HepG2 (cell line): ENCODE measurements around the gene TBC1D22A. TPM values are rescaled to one million over a fixed set of nuclear protein-coding genes. Genes with fewer than 3 reads are reported as not detected.

ENCODE experiments used
- ATAC-seq: fragments of 200-7000 bp; cut with Tn5 transposase; 3 replicates; pipeline ENCODE4 v1.9.1; 2020; ENCODE audit warnings: mild to moderate bottlenecking, moderate library complexity
- BruUV-seq: library from RNA; stranded (reverse); fragments of 400-500 nt; replicated peaks from 2 replicates; lab custom pipeline; 2021; lab: Mats Ljungman, UMichigan
- CTCF ChIA-PET: fragments of 300-600 bp; formaldehyde crosslinking; extraction: SDS; loops from one replicate; lab custom pipeline; 2021; ENCODE audit warnings: low total read pairs, inconsistent platforms, low intra/inter-chr PET ratio; lab: Yijun Ruan, JAX
- POLR2A ChIA-PET: fragments of 350-600 bp; sonication (Branson Sonifier 250); formaldehyde crosslinking; loops from one replicate; lab custom pipeline; 2020; ENCODE audit warnings: antibody characterized with exemption, inconsistent platforms; lab: Yijun Ruan, JAX
- DNase-seq: peaks from one replicate; pipeline ENCODE4 v3.0.0-alpha.2; 2015; ENCODE audit warnings: low spot score
- FAIRE-seq: peaks from 3 replicates; lab custom pipeline; 2011; peaks lifted over from hg19 to GRCh38; lab: Jason Lieb, UNC
- H2AFZ ChIP-seq: one replicate; pipeline ENCODE4 v1.6.1; 2011; ENCODE audit warnings: low read length, inconsistent platforms
- H3K27ac ChIP-seq: fragments of 300-600 bp; 3 replicates; pipeline ENCODE4 v1.8.0; 2011; ENCODE audit warnings: mixed run types, mild to moderate bottlenecking, mixed read lengths, low read length, inconsistent platforms; ENCODE audit not compliant: insufficient read depth; ENCODE audit errors: extremely low read length
- H3K27me3 ChIP-seq, 2 experiments: fragments of 200-600 bp in 1 of 2; 2 replicates in 1 of 2; 3 replicates in 1 of 2; pipeline versions ENCODE4 v1.6.0 to v1.8.0; 2011; ENCODE audit warnings: low read length in 2 of 2, mild to moderate bottlenecking in 2 of 2, moderate library complexity in 2 of 2, inconsistent platforms in 1 of 2; ENCODE audit not compliant: insufficient read depth in 2 of 2, control insufficient read depth in 1 of 2
- H3K36me3 ChIP-seq, 2 experiments: fragments of 200-600 bp in 1 of 2; replicated peaks in 1 of 2; 2 replicates in 1 of 2; 3 replicates in 1 of 2; pipeline versions ENCODE4 v1.5.1 to v1.8.0; 2011; ENCODE audit warnings: low read length in 2 of 2, inconsistent platforms in 1 of 2; ENCODE audit not compliant: insufficient read depth in 2 of 2, control insufficient read depth in 1 of 2
- H3K4me1 ChIP-seq: 2 replicates; pipeline ENCODE4 v1.5.1; 2012; ENCODE audit warnings: low read length, inconsistent platforms; ENCODE audit not compliant: insufficient read depth
- H3K4me2 ChIP-seq: 2 replicates; pipeline ENCODE4 v1.6.0; 2011; ENCODE audit warnings: low read depth, low read length, inconsistent platforms
- H3K4me3 ChIP-seq, 3 experiments: fragments of 200-600 bp in 1 of 3; sonication (generic), shearing (Covaris generic) in 1 of 3; replicated peaks in 1 of 3; 2 replicates each; pipeline ENCODE4 v1.5.1; 2011 to 2016; ENCODE audit warnings: low read length in 3 of 3, inconsistent platforms in 2 of 3, low read depth in 2 of 3, mild to moderate bottlenecking in 2 of 3, control low read depth in 1 of 3, mixed read lengths in 1 of 3; ENCODE audit not compliant: insufficient read depth in 1 of 3
- H3K79me2 ChIP-seq: one replicate; pipeline ENCODE4 v1.6.1; 2011; ENCODE audit warnings: low read length, inconsistent platforms; ENCODE audit not compliant: insufficient read depth
- H3K9ac ChIP-seq: 2 replicates; pipeline ENCODE4 v1.6.0; 2011; ENCODE audit warnings: mild to moderate bottlenecking, low read depth, low read length, inconsistent platforms; ENCODE audit not compliant: insufficient read depth
- H3K9me3 ChIP-seq: 2 replicates; pipeline ENCODE4 v1.5.1; 2012; ENCODE audit warnings: mild to moderate bottlenecking, low read length
- H4K20me1 ChIP-seq: 2 replicates; pipeline ENCODE4 v1.6.0; 2011; ENCODE audit warnings: inconsistent platforms, mild to moderate bottlenecking, low read length, moderate library complexity; ENCODE audit not compliant: insufficient read depth
- FOXA3 ChIP-seq: IDR thresholded peaks from 2 replicates; pipeline ENCODE4 v1.6.1; 2016; ENCODE audit warnings: missing genetic modification reagents, missing compliant biosample characterization
- HNRNPK ChIP-seq: fragments of 200-400 bp; formaldehyde crosslinking; IDR thresholded peaks from 2 replicates; pipeline ENCODE4 v1.6.1; 2018; ENCODE audit warnings: low read length, low read depth, moderate library complexity, mild to moderate bottlenecking; ENCODE audit not compliant: poor library complexity, severe bottlenecking
- PRMT3 ChIP-seq: sonication (generic); formaldehyde crosslinking; IDR thresholded peaks from 2 replicates; pipeline ENCODE4 v1.8.1; 2022; ENCODE audit warnings: low read depth, mild to moderate bottlenecking, moderate library complexity, missing genetic modification reagents, borderline replicate concordance
- RARA ChIP-seq: IDR thresholded peaks from 2 replicates; pipeline ENCODE4 v1.6.1; 2016; ENCODE audit warnings: missing genetic modification reagents, missing compliant biosample characterization
- SMC3 ChIP-seq: IDR thresholded peaks from 2 replicates; pipeline ENCODE4 v1.6.1; 2011; ENCODE audit warnings: low read length, improper control_type of control experiment
- SOX6 ChIP-seq, 2 experiments: fragments of 450-650 bp in 1 of 2; sonication (generic) in 1 of 2; formaldehyde crosslinking in 1 of 2; IDR thresholded peaks; 2 replicates each; pipeline versions ENCODE4 v1.4.0 to v1.6.1; 2017 to 2020; ENCODE audit warnings: antibody characterized with exemption in 1 of 2, mild to moderate bottlenecking in 1 of 2, missing genetic modification reagents in 1 of 2
- ZNF101 ChIP-seq: sonication (generic); formaldehyde crosslinking; IDR thresholded peaks from 2 replicates; pipeline ENCODE4 v1.4.0; 2020; ENCODE audit warnings: mild to moderate bottlenecking, low read depth, missing genetic modification reagents, borderline replicate concordance
- ZNF570 ChIP-seq: sonication (generic); formaldehyde crosslinking; IDR thresholded peaks from 2 replicates; pipeline ENCODE4 v1.4.0; 2020; ENCODE audit warnings: mild to moderate bottlenecking, missing genetic modification reagents, borderline replicate concordance
- WGBS: methylation state at CpG from one replicate; pipeline ENCODE4 v1.1.6; 2017; ENCODE audit warnings: low lambda C conversion rate; 5-methylcytosine and 5-hydroxymethylcytosine counted together
- in situ Hi-C: cut with HindIII; loops from 2 replicates; pipeline ENCODE4 v1.10.0; 2017; ENCODE audit warnings: low pct_unique_long_range_greater_than_20kb; ENCODE audit not compliant: extremely low pct_ligation_motif_present
- intact Hi-C: fragments of 100-400 bp; cut with micrococcal nuclease; formaldehyde crosslinking; loops from one replicate; pipeline ENCODE4 v1.10.0; 2022; ENCODE audit not compliant: unreplicated experiment
- polyA plus RNA-seq, 8 experiments: library from polyadenylated mRNA; depleted of rRNA in 3 of 8; stranded (reverse) in 7 of 8; unstranded in 1 of 8; fragments of >200 nt; fragmentation: Illumina TruSeq in 4 of 8; extraction: Trizol in 4 of 8; gene quantifications; 2 replicates each; pipeline versions ENCODE4 v1.2.1 to v1.2.3, GENCODE V29; 2011 to 2016; ENCODE audit warnings: low read depth in 4 of 8, missing spikeins in 1 of 8, mixed read lengths in 1 of 8; ENCODE audit not compliant: insufficient read depth in 1 of 8
- total RNA-seq, 5 experiments: library from RNA; depleted of rRNA; stranded (reverse); fragments of >200 nt; fragmentation: Illumina TruSeq; extraction: Trizol; gene quantifications; 2 replicates each; pipeline ENCODE4 v1.2.3, GENCODE V29; 2016; ENCODE audit warnings: low read depth in 1 of 5

The TBC1D22A gene
- total and polyA plus RNA-seq, 2 of the 13 experiments (the other 11 are each of a cell fraction or from before 2014, with no cell fraction given), result 17.3 to 18.0 TPM

GRCh38 chr22:46914916-46915894 is 152.8 kb downstream of the TBC1D22A start:
- FAIRE-seq, result no peak
- Histone ChIP-seq H3K4me1 (no peaks in the 10 kb centered on the region), H3K27me3 (no peaks in the 10 kb centered on the region), H2AFZ (no peak overlapping the region), H3K36me3 (peaks cover 13 to 44% of the 10 kb centered on the region in 2 experiments; a peak in 4 of 5 replicates), H3K4me3 (no peak overlapping the region), H3K9ac (no peak overlapping the region), H3K9me3 (no peaks in the 10 kb centered on the region), H4K20me1 (no peaks in the 10 kb centered on the region), H3K4me2 (no peak overlapping the region), H3K79me2 (no peaks in the 10 kb centered on the region), H3K27ac (no peak overlapping the region)
- no peak for TF ChIP-seq SOX6 (IDR thresholded peaks at IDR 0.05)
- no peak for TF ChIP-seq SOX6 (CRISPR knock-in tag; IDR thresholded peaks at IDR 0.05)
- TF ChIP-seq FOXA3, result no peak
- ChIA-PET POLR2A (no interaction called here), CTCF (no interaction called here)
- DNase-seq, result no peak
- intact Hi-C loops, result no loop called here
- 98% methylated on average over 11 of the region's 21 CpGs for WGBS
- ATAC-seq, result no peak
- in situ Hi-C loops, result no loop called here
- no TSS peak for BruUV-seq

GRCh38 chr22:46915950-46916730 is 153.7 kb downstream of the TBC1D22A start:
- TF ChIP-seq ZNF570 (CRISPR knock-in tag) (no peak), PRMT3 (CRISPR knock-in tag) (no peak), HNRNPK (no peak), RARA (CRISPR knock-in tag) (no peak), ZNF101 (CRISPR knock-in tag) (no peak), SMC3 (no peak)
- CTCF ChIA-PET, result no interaction called here

More at GRCh38 chr22:46915950-46916730, 153.7 kb downstream of the TBC1D22A start:
- intact Hi-C loops (no loop called here), in situ Hi-C loops (no loop called here)
- POLR2A ChIA-PET, result no interaction called here
- Histone ChIP-seq H3K4me2 (no peak overlapping the region), H3K79me2 (no peaks in the 10 kb centered on the region), H3K4me3 (no peak overlapping the region), H3K9me3 (no peaks in the 10 kb centered on the region), H3K36me3 (peaks cover 13 to 44% of the 10 kb centered on the region in 2 experiments; a peak in 4 of 5 replicates), H3K9ac (no peak overlapping the region), H4K20me1 (no peaks in the 10 kb centered on the region), H3K27me3 (no peaks in the 10 kb centered on the region), H2AFZ (no peak overlapping the region), H3K27ac (no peak overlapping the region), H3K4me1 (no peaks in the 10 kb centered on the region)
- FAIRE-seq (no peak), ATAC-seq (no peak), DNase-seq (no peak)
- 81% methylated on average over 12 of the region's 12 CpGs for WGBS
- no TSS peak for BruUV-seq
